Gastroesophageal sphincter (tissue), 4 donors: ENCODE results near the gene RERE. TPM values are rescaled to one million over a fixed set of nuclear protein-coding genes. Genes with fewer than 3 reads are reported as not detected.

Experiments used
- ATAC-seq: fragments of 150-250 bp; one replicate; pipeline ENCODE4 v1.9.1; 2016; ENCODE audit warnings: mild to moderate bottlenecking, moderate library complexity
- H3K27ac ChIP-seq, 4 donors: fragments of 200-600 bp; sonication (generic) in 3 of 4; 1 replicate in 3 of 4; 2 replicates in 1 of 4; pipeline ENCODE4 v1.5.1; 2016 to 2019
- H3K27me3 ChIP-seq: fragments of 200-600 bp; sonication (generic); one replicate; pipeline ENCODE4 v1.5.1; 2019
- H3K36me3 ChIP-seq, 2 donors: fragments of 200-600 bp; sonication (generic); one replicate each; pipeline ENCODE4 v1.5.1; 2019; ENCODE audit warnings: control low read depth in 1 of 2
- H3K4me1 ChIP-seq, 3 donors: fragments of 200-600 bp; sonication (generic); 1 replicate in 2 of 3; 2 replicates in 1 of 3; pipeline ENCODE4 v1.5.1; 2016 to 2019; ENCODE audit warnings: control low read depth in 2 of 3
- H3K4me3 ChIP-seq, 2 donors: fragments of 200-600 bp; sonication (generic); one replicate each; pipeline ENCODE4 v1.5.1; 2019; ENCODE audit warnings: mild to moderate bottlenecking in 1 of 2, moderate library complexity in 1 of 2
- H3K9me3 ChIP-seq, 3 donors: fragments of 200-600 bp; sonication (generic); one replicate each; pipeline ENCODE4 v1.5.1; 2017 to 2019; ENCODE audit warnings: control low read depth in 2 of 3
- CTCF ChIP-seq, 4 experiments: fragments of 200-600 bp in 2 of 4; fragments of 450-650 bp in 2 of 4; sonication (generic) in 1 of 4; IDR thresholded peaks; one replicate each; pipeline ENCODE4 v1.5.1; 2017 to 2019; ENCODE audit warnings: antibody characterized with exemption in 4 of 4, mild to moderate bottlenecking in 2 of 4, moderate library complexity in 2 of 4
- EP300 ChIP-seq: sonication (generic); formaldehyde crosslinking; IDR thresholded peaks from one replicate; pipeline ENCODE4 v1.6.1; 2017; ENCODE audit warnings: antibody characterized with exemption, mild to moderate bottlenecking
- POLR2A ChIP-seq, 2 donors: fragments of 450-650 bp; IDR thresholded peaks; one replicate each; pipeline ENCODE4 v1.6.1; 2017; ENCODE audit warnings: antibody characterized with exemption in 2 of 2, mild to moderate bottlenecking in 2 of 2, moderate library complexity in 1 of 2
- POLR2AphosphoS5 ChIP-seq: sonication (generic); formaldehyde crosslinking; IDR thresholded peaks from one replicate; pipeline ENCODE4 v1.6.1; 2017; ENCODE audit warnings: antibody characterized with exemption
- WGBS, 2 donors: methylation state at CpG; one replicate each; pipeline ENCODE4 v1.1.5; 2018; ENCODE audit warnings: low coverage in 1 of 2; 5-methylcytosine and 5-hydroxymethylcytosine counted together
- total RNA-seq, 4 donors: library from RNA; depleted of rRNA; stranded (reverse); fragments of >200 nt; gene quantifications; one replicate each; pipeline ENCODE4 v1.1.0, GENCODE V29; 2016

The RERE gene
- total RNA-seq, 4 donors from 2014 or later: 112 to 212 (median 139) TPM

DNA sequence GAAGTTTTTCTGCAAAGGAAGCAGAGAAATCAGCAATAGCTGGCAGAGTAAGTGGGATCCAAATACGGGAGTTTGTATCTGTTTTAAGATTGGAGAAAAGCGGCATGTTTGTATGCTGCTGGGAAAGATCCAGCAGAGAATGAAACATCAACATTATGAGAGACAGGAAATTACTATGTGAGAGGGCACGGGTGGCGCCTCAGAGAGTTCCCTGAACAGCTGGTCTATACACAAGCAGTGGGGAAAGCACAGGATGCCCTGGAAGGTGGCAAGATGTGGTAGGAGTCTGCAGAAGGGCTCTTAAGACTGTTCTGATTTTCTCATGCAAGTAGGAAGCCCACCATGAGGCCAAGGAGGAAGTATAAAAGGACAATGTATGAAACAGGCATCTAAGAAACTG is 130.4 kb downstream of the RERE start:
- Histone ChIP-seq H3K9me3 (no peaks in the 10 kb centered on the region), H3K27ac (peak overlapping the region; percentile 25 to 74 (median 58)), H3K36me3 (no peaks in the 10 kb centered on the region), H3K4me1 (peaks cover 6 to 82% (median 8%) of the 10 kb centered on the region in 3 donors), H3K27me3 (no peaks in the 10 kb centered on the region), H3K4me3 (no peak overlapping the region)
- 11 to 16% methylated on average over 4 of the region's 4 CpGs for WGBS, 2 donors
- no peak for TF ChIP-seq EP300
- peak; percentile 25 for TF ChIP-seq POLR2AphosphoS5
- TF ChIP-seq CTCF (IDR thresholded peaks at IDR 0.05): no peak
- TF ChIP-seq POLR2A (IDR thresholded peaks at IDR 0.05): no peak
- peak; percentile 46 for ATAC-seq

- H3K4me3 ChIP-seq: no peak overlapping the region
- ATAC-seq: no peak
- H3K4me1 ChIP-seq: peaks cover 6 to 76% (median 8%) of the 10 kb centered on the region in 3 donors
- no peaks in the 10 kb centered on the region for H3K9me3 ChIP-seq
- 69 to 100% methylated on average over 1 to 8 of the region's 8 CpGs for WGBS, 2 donors
- no peaks in the 10 kb centered on the region for H3K27me3 ChIP-seq
- no peak for TF ChIP-seq CTCF (IDR thresholded peaks at IDR 0.05)
- TF ChIP-seq POLR2A (IDR thresholded peaks at IDR 0.05): no peak
- TF ChIP-seq EP300: no peak
- no peak for TF ChIP-seq POLR2AphosphoS5
- H3K27ac ChIP-seq: peak overlapping the region in 1 of 4 donors; percentile 74
- no peaks in the 10 kb centered on the region for H3K36me3 ChIP-seq
Observed at GRCh38 chr1:8685463-8685862, 132.0 kb downstream of the RERE start.

DNA sequence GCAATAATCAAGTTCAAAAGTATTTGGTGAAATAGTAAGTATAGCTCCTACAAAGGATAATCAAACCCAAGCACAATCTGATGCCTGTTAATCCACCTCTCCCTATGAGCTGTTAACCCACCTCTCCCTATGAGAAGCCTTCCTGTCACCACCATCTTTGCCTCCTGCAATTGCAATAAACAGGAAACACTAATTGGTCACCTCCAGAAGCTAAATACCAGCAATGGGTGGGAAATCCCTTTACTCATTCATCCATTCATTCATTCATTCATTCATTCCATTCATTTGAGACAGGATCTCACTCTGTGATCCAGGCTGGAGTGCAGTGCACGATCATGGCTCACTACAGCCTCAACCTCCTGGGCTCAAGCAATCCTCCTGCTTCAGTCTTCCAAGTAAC is 132.8 kb downstream of the RERE start:
- no peak for TF ChIP-seq EP300
- TF ChIP-seq POLR2A (IDR thresholded peaks at IDR 0.05): no peak
- TF ChIP-seq CTCF (IDR thresholded peaks at IDR 0.05): no peak
- TF ChIP-seq POLR2AphosphoS5: no peak
- Histone ChIP-seq H3K36me3 (no peaks in the 10 kb centered on the region), H3K4me3 (no peak overlapping the region), H3K27me3 (no peaks in the 10 kb centered on the region), H3K27ac (no peak overlapping the region), H3K4me1 (peaks cover 8 to 81% (median 11%) of the 10 kb centered on the region in 3 donors), H3K9me3 (no peaks in the 10 kb centered on the region)
- 88% methylated on average over 1 of the region's 1 CpG; no CpG with 5 or more reads in 1 of the 2 donors for WGBS, 2 donors
- ATAC-seq: no peak

DNA sequence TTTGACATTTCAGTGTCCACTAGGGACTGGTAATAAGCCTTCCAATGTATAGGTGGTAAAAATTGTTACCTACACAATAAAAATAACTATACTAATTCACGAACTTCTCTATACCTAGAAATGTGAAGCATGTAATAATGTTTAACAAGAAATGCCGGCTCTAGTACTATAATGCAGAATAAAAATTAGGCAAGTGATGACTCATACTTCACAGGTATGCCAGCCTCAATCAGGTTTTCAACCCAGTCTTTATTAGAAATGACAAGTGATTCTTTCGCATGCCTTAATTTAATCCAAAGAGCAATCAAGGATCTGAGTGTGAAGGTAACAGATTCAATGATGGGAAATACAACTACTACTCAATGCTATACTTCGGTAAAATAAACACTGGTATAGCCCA is 134.9 kb downstream of the RERE start:
- Histone ChIP-seq H3K27me3 (no peaks in the 10 kb centered on the region), H3K27ac (no peak overlapping the region), H3K9me3 (no peaks in the 10 kb centered on the region), H3K4me3 (no peak overlapping the region), H3K4me1 (peaks cover 8 to 80% (median 11%) of the 10 kb centered on the region in 3 donors), H3K36me3 (no peaks in the 10 kb centered on the region)
- WGBS, 2 donors: 91 to 99% methylated on average over 4 of the region's 4 CpGs
- TF ChIP-seq POLR2A (IDR thresholded peaks at IDR 0.05): no peak
- no peak for TF ChIP-seq CTCF (IDR thresholded peaks at IDR 0.05)
- no peak for TF ChIP-seq EP300
- no peak for TF ChIP-seq POLR2AphosphoS5
- no peak for ATAC-seq

DNA sequence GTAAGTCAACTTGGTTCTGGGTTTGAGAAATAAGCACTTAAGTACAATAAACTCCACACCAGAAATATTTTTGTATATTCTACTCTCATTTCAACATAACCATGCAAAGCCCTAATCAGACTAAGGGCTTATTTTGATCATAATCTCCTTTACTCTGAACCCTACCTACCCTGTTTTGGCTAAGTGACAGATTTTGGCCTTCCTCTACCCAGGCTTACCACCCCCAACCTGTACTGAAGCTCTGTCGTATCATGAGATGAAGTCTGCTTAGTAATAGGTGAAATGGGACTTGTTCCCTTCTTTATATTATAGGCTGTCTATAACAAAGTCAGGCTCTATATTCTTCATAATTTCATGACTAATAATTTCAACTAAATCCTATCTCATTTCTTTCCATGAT is 135.5 kb downstream of the RERE start:
- no peaks in the 10 kb centered on the region for H3K36me3 ChIP-seq
- peaks cover 4 to 73% (median 8%) of the 10 kb centered on the region in 3 donors for H3K4me1 ChIP-seq
- no peak overlapping the region for H3K4me3 ChIP-seq
- no peaks in the 10 kb centered on the region for H3K27me3 ChIP-seq
- no peaks in the 10 kb centered on the region for H3K9me3 ChIP-seq
- TF ChIP-seq EP300 (no peak), POLR2A (IDR thresholded peaks at IDR 0.05) (no peak), CTCF (IDR thresholded peaks at IDR 0.05) (no peak), POLR2AphosphoS5 (no peak)
- H3K27ac ChIP-seq: peak overlapping the region in 1 of 4 donors; percentile 73
- ATAC-seq: no peak
- WGBS, 2 donors: 80 to 88% methylated on average over 1 of the region's 1 CpG
